Neuronal stem cell (in vitro differentiated cells): ENCODE data around the gene BABAM2.
A peak's percentile ranks its signal among the peaks of the same experiment; 100 is the strongest.

Experiments
- DNase-seq: peaks from one replicate; pipeline ENCODE4 v3.0.0-alpha.2; 2013; ENCODE audit warnings: low spot score
- H2AFZ ChIP-seq: one replicate; pipeline ENCODE4 v1.6.1; 2013; ENCODE audit warnings: mild to moderate bottlenecking, low read length, inconsistent platforms
- H2AK5ac ChIP-seq: 2 replicates; pipeline ENCODE4 v1.6.1; 2013; ENCODE audit warnings: low read depth, mild to moderate bottlenecking, inconsistent platforms, low read length, moderate library complexity, mixed read lengths
- H2BK120ac ChIP-seq: 2 replicates; pipeline ENCODE4 v1.6.1; 2013; ENCODE audit warnings: low read depth, mild to moderate bottlenecking, inconsistent platforms, low read length, moderate library complexity, mixed read lengths
- H2BK12ac ChIP-seq: one replicate; pipeline ENCODE4 v1.6.1; 2013; ENCODE audit warnings: low read length, inconsistent platforms
- H2BK15ac ChIP-seq: 2 replicates; pipeline ENCODE4 v1.6.1; 2013; ENCODE audit warnings: mild to moderate bottlenecking, low read length, inconsistent platforms, mixed read lengths
- H2BK5ac ChIP-seq: one replicate; pipeline ENCODE4 v1.6.1; 2013; ENCODE audit warnings: inconsistent platforms, mild to moderate bottlenecking, low read length, moderate library complexity
- H3K14ac ChIP-seq: one replicate; pipeline ENCODE4 v1.6.1; 2013; ENCODE audit warnings: low read length, inconsistent platforms
- H3K18ac ChIP-seq: 2 replicates; pipeline ENCODE4 v1.6.1; 2013; ENCODE audit warnings: low read length, inconsistent platforms
- H3K23ac ChIP-seq: 2 replicates; pipeline ENCODE4 v1.6.1; 2013; ENCODE audit warnings: low read depth, mild to moderate bottlenecking, mixed read lengths, low read length, inconsistent platforms; ENCODE audit not compliant: poor library complexity
- H3K27ac ChIP-seq: replicated peaks from 3 replicates; pipeline ENCODE4 v1.5.1; 2013; ENCODE audit warnings: low read length, inconsistent platforms
- H3K27me3 ChIP-seq, 3 experiments: 2 replicates each; pipeline ENCODE4 v1.6.1; 2013; ENCODE audit warnings: low read length in 3 of 3, mild to moderate bottlenecking in 2 of 3, inconsistent platforms in 1 of 3, low read depth in 1 of 3, mixed read lengths in 1 of 3, moderate library complexity in 1 of 3; ENCODE audit not compliant: control insufficient read depth in 3 of 3, insufficient read depth in 3 of 3
- H3K36me3 ChIP-seq, 2 donors: replicated peaks in 1 of 2; 2 replicates each; pipeline ENCODE4 v1.6.1; 2013; ENCODE audit warnings: low read length in 2 of 2; ENCODE audit not compliant: control insufficient read depth in 2 of 2, insufficient read depth in 2 of 2
- H3K4ac ChIP-seq: 2 replicates; pipeline ENCODE4 v1.6.1; 2013; ENCODE audit warnings: inconsistent platforms, mild to moderate bottlenecking, low read length, moderate library complexity
- H3K4me1 ChIP-seq, 2 donors: 1 replicate in 1 of 2; 2 replicates in 1 of 2; pipeline ENCODE4 v1.6.1; 2013; ENCODE audit warnings: low read length in 2 of 2, low read depth in 1 of 2; ENCODE audit not compliant: control insufficient read depth in 2 of 2, insufficient read depth in 1 of 2
- H3K4me2 ChIP-seq: one replicate; pipeline ENCODE4 v1.6.1; 2013; ENCODE audit warnings: mild to moderate bottlenecking, low read length, inconsistent platforms; ENCODE audit not compliant: insufficient read depth, poor library complexity, severe bottlenecking
- H3K4me3 ChIP-seq, 2 donors: 2 replicates each; pipeline ENCODE4 v1.5.1; 2013; ENCODE audit warnings: low read length in 2 of 2, mild to moderate bottlenecking in 2 of 2, inconsistent platforms in 1 of 2, moderate library complexity in 1 of 2
- H3K79me1 ChIP-seq: one replicate; pipeline ENCODE4 v1.6.1; 2013; ENCODE audit warnings: low read depth, mild to moderate bottlenecking, inconsistent platforms, low read length, moderate library complexity
- H3K9ac ChIP-seq: one replicate; pipeline ENCODE4 v1.6.1; 2013; ENCODE audit warnings: mild to moderate bottlenecking, low read depth, low read length, inconsistent platforms; ENCODE audit not compliant: poor library complexity
- H3K9me3 ChIP-seq, 2 donors: replicated peaks in 1 of 2; 2 replicates each; pipeline versions ENCODE3 to v1.6.1; 2013; ENCODE audit warnings: low read length in 2 of 2, mild to moderate bottlenecking in 2 of 2, inconsistent platforms in 1 of 2, low read depth in 1 of 2, mixed read lengths in 1 of 2, moderate library complexity in 1 of 2; ENCODE audit not compliant: control insufficient read depth in 2 of 2, insufficient read depth in 1 of 2
- H4K8ac ChIP-seq: one replicate; pipeline ENCODE4 v1.6.1; 2013; ENCODE audit warnings: low read depth, mild to moderate bottlenecking, inconsistent platforms, low read length, moderate library complexity
- H4K91ac ChIP-seq: one replicate; pipeline ENCODE4 v1.6.1; 2013; ENCODE audit warnings: low read length, low read depth, mild to moderate bottlenecking, inconsistent platforms; ENCODE audit not compliant: poor library complexity
- WGBS, 2 donors: extraction: QIAGEN DNeasy Blood & Tissue Kit; methylation state at CpG; one replicate each; pipeline ENCODE4 v1.1.7; 2013; ENCODE audit warnings: missing lambda C conversion rate in 2 of 2, mixed read lengths in 1 of 2; ENCODE audit not compliant: insufficient read length in 2 of 2, insufficient replicate concordance in 1 of 2; ENCODE audit errors: extremely low coverage in 2 of 2; 5-methylcytosine and 5-hydroxymethylcytosine counted together

The BABAM2 gene

DNA sequence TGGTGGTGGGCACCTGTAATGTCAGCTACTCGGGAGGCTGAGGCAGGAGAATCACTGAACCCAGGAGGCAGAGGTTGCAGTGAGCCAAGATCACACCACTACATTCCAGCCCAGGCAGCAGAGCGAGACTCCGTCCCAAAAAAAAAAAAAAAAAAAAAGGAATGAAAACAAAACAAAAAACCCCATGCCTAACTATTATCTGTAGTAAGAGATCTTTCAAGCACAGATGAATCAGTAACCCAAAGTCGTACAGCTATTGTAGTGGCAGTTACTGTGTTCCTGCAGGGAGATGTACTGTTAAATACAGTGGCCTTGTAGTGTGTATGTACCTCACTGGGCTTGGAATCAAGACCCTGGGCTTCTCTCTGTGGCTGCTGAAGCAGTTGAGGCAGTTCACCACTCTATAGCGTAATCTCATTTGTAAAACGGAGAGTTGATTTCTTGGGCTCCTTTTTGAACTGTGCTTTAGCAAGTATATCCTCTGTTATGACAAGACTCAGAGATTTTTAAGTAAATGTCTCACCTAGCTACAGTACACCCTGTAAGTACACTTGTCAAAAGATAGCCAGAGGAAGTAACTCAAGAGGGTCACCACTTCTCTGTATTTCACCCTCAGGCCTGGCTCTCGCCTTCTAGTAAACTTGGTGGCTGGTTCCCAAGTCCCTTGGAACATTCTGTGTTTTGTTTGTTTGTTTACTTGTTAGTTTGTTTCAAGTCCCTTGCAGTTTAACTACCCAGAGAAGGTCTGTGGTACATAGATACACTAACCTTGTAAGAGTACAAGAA is 392.5 kb downstream of the BABAM2 start:
- DNase-seq = no peak
- H3K9me3 ChIP-seq = no peaks in the 10 kb centered on the region
- no peak overlapping the region for H3K9ac ChIP-seq
- H3K14ac ChIP-seq = no peak overlapping the region
- no peak overlapping the region for H2BK12ac ChIP-seq
- no peak overlapping the region for H3K4me2 ChIP-seq
- H2AFZ ChIP-seq = no peak overlapping the region
- H3K4me1 ChIP-seq = peaks cover 5 to 15% of the 10 kb centered on the region in 2 donors
- H2AK5ac ChIP-seq = no peak overlapping the region
- H3K4me3 ChIP-seq = no peak overlapping the region
- H4K8ac ChIP-seq = no peak overlapping the region
- WGBS, 2 donors = no CpG with 5 or more reads among the region's 7 CpGs
- H2BK5ac ChIP-seq = no peak overlapping the region
- H4K91ac ChIP-seq = no peak overlapping the region
- H3K27me3 ChIP-seq = no peaks in the 10 kb centered on the region
- H3K79me1 ChIP-seq = no peaks in the 10 kb centered on the region
- no peak overlapping the region for H3K4ac ChIP-seq
- H3K27ac ChIP-seq = no peak overlapping the region
- no peak overlapping the region for H3K18ac ChIP-seq
- no peak overlapping the region for H3K23ac ChIP-seq
- H2BK15ac ChIP-seq = no peak overlapping the region
- H3K36me3 ChIP-seq = no peaks in the 10 kb centered on the region
- no peak overlapping the region for H2BK120ac ChIP-seq

- no CpG with 5 or more reads among the region's 1 CpG for WGBS, 2 donors
- no peak overlapping the region for H2BK120ac ChIP-seq
- H2BK5ac ChIP-seq = no peak overlapping the region
- H2BK15ac ChIP-seq = no peak overlapping the region
- H2AFZ ChIP-seq = no peak overlapping the region
- H4K8ac ChIP-seq = no peak overlapping the region
- H3K79me1 ChIP-seq = no peaks in the 10 kb centered on the region
- H3K36me3 ChIP-seq = no peaks in the 10 kb centered on the region
- H3K4ac ChIP-seq = no peak overlapping the region
- no peak overlapping the region for H2BK12ac ChIP-seq
- H3K23ac ChIP-seq = no peak overlapping the region
- no peak overlapping the region for H3K9ac ChIP-seq
- no peak overlapping the region for H4K91ac ChIP-seq
- no peak overlapping the region for H3K4me2 ChIP-seq
- H3K27ac ChIP-seq = no peak overlapping the region
- H2AK5ac ChIP-seq = no peak overlapping the region
- H3K4me1 ChIP-seq = peaks cover 5 to 15% of the 10 kb centered on the region in 2 donors
- H3K27me3 ChIP-seq = no peaks in the 10 kb centered on the region
- no peak for DNase-seq
- H3K18ac ChIP-seq = no peak overlapping the region
- no peak overlapping the region for H3K4me3 ChIP-seq
- no peaks in the 10 kb centered on the region for H3K9me3 ChIP-seq
- H3K14ac ChIP-seq = no peak overlapping the region
Measured at GRCh38 chr2:28283861-28284260, 393.3 kb downstream of the BABAM2 start.

DNA sequence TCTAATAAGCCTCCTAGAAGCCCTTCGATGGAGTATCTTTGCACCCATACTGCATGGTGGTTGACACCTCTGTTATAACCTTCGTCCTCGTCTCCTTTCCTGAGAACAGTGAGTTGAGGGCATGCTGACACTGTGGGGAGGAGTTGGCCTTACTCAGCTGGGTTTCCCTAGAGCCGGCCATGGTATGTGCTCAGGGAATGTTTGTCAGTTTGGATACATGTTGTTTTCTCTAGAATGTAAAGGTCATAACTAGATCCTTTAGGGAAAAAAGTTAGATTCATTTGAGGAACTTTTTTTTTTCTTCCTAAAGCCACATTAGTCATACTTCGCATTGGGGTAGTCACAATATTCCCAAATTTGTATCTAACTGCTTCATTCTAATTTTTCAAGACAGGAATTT is 396.1 kb downstream of the BABAM2 start:
- Histone ChIP-seq H2AFZ (peak overlapping the region; percentile 36), H3K14ac (no peak overlapping the region), H3K27ac (no peak overlapping the region), H3K4me2 (no peak overlapping the region), H3K36me3 (no peaks in the 10 kb centered on the region), H2BK15ac (no peak overlapping the region), H3K9ac (no peak overlapping the region), H2BK12ac (no peak overlapping the region), H3K18ac (no peak overlapping the region), H3K4me1 (peaks cover 5 to 15% of the 10 kb centered on the region in 2 donors), H3K23ac (no peak overlapping the region), H2BK120ac (no peak overlapping the region), H3K4ac (no peak overlapping the region), H2BK5ac (no peak overlapping the region), H3K27me3 (no peaks in the 10 kb centered on the region), H4K8ac (no peak overlapping the region), H3K9me3 (no peaks in the 10 kb centered on the region), H4K91ac (no peak overlapping the region), H2AK5ac (no peak overlapping the region), H3K79me1 (no peaks in the 10 kb centered on the region), H3K4me3 (no peak overlapping the region)
- WGBS, 2 donors = no CpG with 5 or more reads among the region's 5 CpGs
- DNase-seq = no peak

GRCh38 chr2:28287256-28287915 is 396.9 kb downstream of the BABAM2 start:
- peak overlapping the region; percentile 6 for H3K23ac ChIP-seq
- H3K4me1 ChIP-seq = peaks cover 5 to 15% of the 10 kb centered on the region in 2 donors
- H2AK5ac ChIP-seq = no peak overlapping the region
- H3K27me3 ChIP-seq = no peaks in the 10 kb centered on the region
- H3K4ac ChIP-seq = no peak overlapping the region
- no peak overlapping the region for H3K14ac ChIP-seq
- no peak overlapping the region for H3K4me3 ChIP-seq
- H4K91ac ChIP-seq = no peak overlapping the region
- no peak overlapping the region for H4K8ac ChIP-seq
- WGBS, 2 donors = no CpG with 5 or more reads among the region's 4 CpGs
- H3K27ac ChIP-seq = no peak overlapping the region
- no peaks in the 10 kb centered on the region for H3K36me3 ChIP-seq
- no peak overlapping the region for H2AFZ ChIP-seq
- no peak overlapping the region for H2BK120ac ChIP-seq
- no peaks in the 10 kb centered on the region for H3K9me3 ChIP-seq
- no peak for DNase-seq
- no peaks in the 10 kb centered on the region for H3K79me1 ChIP-seq
- H2BK5ac ChIP-seq = no peak overlapping the region
- H2BK15ac ChIP-seq = no peak overlapping the region
- H3K4me2 ChIP-seq = no peak overlapping the region
- peak overlapping the region; percentile 15 for H3K18ac ChIP-seq
- H3K9ac ChIP-seq = no peak overlapping the region
- H2BK12ac ChIP-seq = no peak overlapping the region
